ENCODE measurements around the gene SWT1. TPM values are rescaled to one million over a fixed set of nuclear protein-coding genes. Genes with fewer than 3 reads are reported as not detected.
"Not testable (repeated sequence)": the region's sequence is repeated elsewhere in the genome, so short reads cannot be mapped to it uniquely, and the experiment has no call there.

Gene SWT1
- total and polyA plus RNA-seq, 2 of the 4 experiments (the other 2 are of a cell fraction) = 0.82 to 2.7 TPM

- 0 out of 2 replicates have a peak, but pooled peaks cover 3% of the 10 kb centered on the region for H3K9me1 ChIP-seq (ENCODE audit: insufficient read depth, low read length)
- intact Hi-C loops (cut with micrococcal nuclease) (no loop called here), dilution Hi-C loops (cut with HindIII; ENCODE audit: low sequenced_read_pairs, unreplicated experiment) (no loop called here), in situ Hi-C loops (cut with MboI; ENCODE audit: low sequenced_read_pairs) (no loop called here)
- no peak overlapping the region for H2AK5ac ChIP-seq (ENCODE audit: low read depth, low read length)
- no TSS peak for BruUV-seq (replicated peaks)
- H3K56ac ChIP-seq (ENCODE audit: extremely low read depth, insufficient read depth, low read length) = no peak overlapping the region
- H4K8ac ChIP-seq (ENCODE audit: low read depth in 2 of 2, low read length in 2 of 2) = no peak overlapping the region
- H3K9ac ChIP-seq (ENCODE audit: low read depth, low read length) = no peak overlapping the region
- H3K9me3 ChIP-seq (ENCODE audit: control insufficient read depth, insufficient read depth, low read length) = no peaks in the 10 kb centered on the region
- no peaks in the 10 kb centered on the region for H3K27me3 ChIP-seq (ENCODE audit: control insufficient read depth, insufficient read depth, low read length)
- no peak overlapping the region for H3K4ac ChIP-seq (ENCODE audit: low read depth, low read length)
- H2AK9ac ChIP-seq (replicated peaks; ENCODE audit: low read depth, low read length, poor library complexity) = no peak overlapping the region
- H2BK15ac ChIP-seq (ENCODE audit: low read depth, low read length) = no peak overlapping the region
- H3K18ac ChIP-seq (ENCODE audit: low read depth, low read length) = no peak overlapping the region
- H2BK120ac ChIP-seq (ENCODE audit: low read depth, low read length) = no peak overlapping the region
- H3K4me2 ChIP-seq (ENCODE audit: low read depth, low read length) = no peak overlapping the region
- no peaks in the 10 kb centered on the region for H3K36me3 ChIP-seq (ENCODE audit: control insufficient read depth, insufficient read depth, low read length)
- ChIA-PET CTCF (no interaction called here), POLR2A (ENCODE audit: unreplicated experiment) (no interaction called here)
- WGBS, 2 experiments (ENCODE audit: extremely low coverage in 2 of 2, insufficient read length in 1 of 2) = 100% methylated on average over 2 of the region's 4 CpGs; no CpG with 5 or more reads in 1 of the 2 experiments
- no peak overlapping the region for H2AFZ ChIP-seq (replicated peaks; ENCODE audit: low read length, poor library complexity)
- no peak overlapping the region for H2BK20ac ChIP-seq (ENCODE audit: low read depth, low read length)
- H2BK5ac ChIP-seq (ENCODE audit: low read depth, low read length, poor library complexity, severe bottlenecking) = no peak overlapping the region
- no peak overlapping the region for H4K5ac ChIP-seq (ENCODE audit: low read depth, low read length)
- DNase-seq (no peak), ATAC-seq (ENCODE audit: low read depth) (no peak)
- no peak overlapping the region for H3K14ac ChIP-seq (replicated peaks; ENCODE audit: low read depth, low read length)
- H3K79me1 ChIP-seq (ENCODE audit: low read depth in 1 of 2, low read length in 2 of 2) = no peaks in the 10 kb centered on the region
- no peaks in the 10 kb centered on the region for H4K20me1 ChIP-seq (ENCODE audit: insufficient read depth, low read length)
- no peaks in the 10 kb centered on the region for H3K4me1 ChIP-seq (ENCODE audit: control insufficient read depth, insufficient read depth, low read length)
- H4K91ac ChIP-seq (ENCODE audit: insufficient read depth, low read depth, low read length) = no peak overlapping the region
- TF ChIP-seq MXI1 (IDR thresholded peaks at IDR 0.05; ENCODE audit: borderline replicate concordance, low read depth, low read length) (no peak), NFE2L2 (IDR thresholded peaks at IDR 0.05; ENCODE audit: low read depth, low read length) (no peak), USF2 (IDR thresholded peaks at IDR 0.05; ENCODE audit: low read depth, low read length) (no peak), BHLHE40 (IDR thresholded peaks at IDR 0.05; ENCODE audit: low read depth, low read length) (no peak), RCOR1 (IDR thresholded peaks at IDR 0.05; ENCODE audit: insufficient replicate concordance, low read length) (no peak), RAD21 (IDR thresholded peaks at IDR 0.05; ENCODE audit: low read length) (no peak)
- TF ChIP-seq, protein P1, sequence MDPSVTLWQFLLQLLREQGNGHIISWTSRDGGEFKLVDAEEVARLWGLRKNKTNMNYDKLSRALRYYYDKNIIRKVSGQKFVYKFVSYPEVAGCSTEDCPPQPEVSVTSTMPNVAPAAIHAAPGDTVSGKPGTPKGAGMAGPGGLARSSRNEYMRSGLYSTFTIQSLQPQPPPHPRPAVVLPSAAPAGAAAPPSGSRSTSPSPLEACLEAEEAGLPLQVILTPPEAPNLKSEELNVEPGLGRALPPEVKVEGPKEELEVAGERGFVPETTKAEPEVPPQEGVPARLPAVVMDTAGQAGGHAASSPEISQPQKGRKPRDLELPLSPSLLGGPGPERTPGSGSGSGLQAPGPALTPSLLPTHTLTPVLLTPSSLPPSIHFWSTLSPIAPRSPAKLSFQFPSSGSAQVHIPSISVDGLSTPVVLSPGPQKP (IDR thresholded peaks at IDR 0.05; ENCODE audit: borderline replicate concordance, low read depth, low read length) = no peak
- H3K23ac ChIP-seq (ENCODE audit: low read depth, low read length) = no peak overlapping the region
- no peak overlapping the region for H3K4me3 ChIP-seq (ENCODE audit: insufficient read depth, low read depth, low read length)
- no peak overlapping the region for H3K27ac ChIP-seq (ENCODE audit: insufficient read depth, low read length)
Observed at GRCh38 chr1:185250063-185250462, 93.1 kb downstream of the SWT1 start.

DNA sequence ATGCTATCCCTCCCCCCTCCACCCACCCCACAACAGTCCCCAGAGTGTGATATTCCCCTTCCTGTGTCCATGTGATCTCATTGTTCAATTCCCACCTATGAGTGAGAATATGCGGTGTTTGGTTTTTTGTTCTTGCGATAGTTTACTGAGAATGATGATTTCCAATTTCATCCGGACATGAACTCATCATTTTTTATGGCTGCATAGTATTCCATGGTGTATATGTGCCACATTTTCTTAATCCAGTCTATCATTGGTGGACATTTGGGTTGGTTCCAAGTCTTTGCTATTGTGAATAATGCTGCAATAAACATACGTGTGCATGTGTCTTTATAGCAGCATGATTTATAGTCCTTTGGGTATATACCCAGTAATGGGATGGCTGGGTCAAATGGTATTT is 95.0 kb downstream of the SWT1 start:
- H3K27ac ChIP-seq (ENCODE audit: insufficient read depth, low read length); H2AK5ac ChIP-seq (ENCODE audit: low read depth, low read length); H4K20me1 ChIP-seq (ENCODE audit: insufficient read depth, low read length); H3K4me2 ChIP-seq (ENCODE audit: low read depth, low read length); H3K9me1 ChIP-seq (ENCODE audit: insufficient read depth, low read length); dilution Hi-C loops (cut with HindIII; ENCODE audit: low sequenced_read_pairs, unreplicated experiment); H2BK120ac ChIP-seq (ENCODE audit: low read depth, low read length); H3K79me1 ChIP-seq (ENCODE audit: low read depth in 1 of 2, low read length in 2 of 2); H3K27me3 ChIP-seq (ENCODE audit: control insufficient read depth, insufficient read depth, low read length); H4K8ac ChIP-seq (ENCODE audit: low read depth in 2 of 2, low read length in 2 of 2); H3K9me3 ChIP-seq (ENCODE audit: control insufficient read depth, insufficient read depth, low read length); H2BK15ac ChIP-seq (ENCODE audit: low read depth, low read length); H3K18ac ChIP-seq (ENCODE audit: low read depth, low read length); in situ Hi-C loops (cut with MboI; ENCODE audit: low sequenced_read_pairs); H2AK9ac ChIP-seq (replicated peaks; ENCODE audit: low read depth, low read length, poor library complexity); H3K23ac ChIP-seq (ENCODE audit: low read depth, low read length); BruUV-seq (replicated peaks); H3K36me3 ChIP-seq (ENCODE audit: control insufficient read depth, insufficient read depth, low read length); POLR2A ChIA-PET (ENCODE audit: unreplicated experiment); ATAC-seq (ENCODE audit: low read depth); H3K56ac ChIP-seq (ENCODE audit: extremely low read depth, insufficient read depth, low read length); H3K4me3 ChIP-seq (ENCODE audit: insufficient read depth, low read depth, low read length); H2BK5ac ChIP-seq (ENCODE audit: low read depth, low read length, poor library complexity, severe bottlenecking); H2AFZ ChIP-seq (replicated peaks; ENCODE audit: low read length, poor library complexity); H3K14ac ChIP-seq (replicated peaks; ENCODE audit: low read depth, low read length); CTCF ChIA-PET; intact Hi-C loops (cut with micrococcal nuclease); H3K9ac ChIP-seq (ENCODE audit: low read depth, low read length); H4K5ac ChIP-seq (ENCODE audit: low read depth, low read length); H3K4me1 ChIP-seq (ENCODE audit: control insufficient read depth, insufficient read depth, low read length); H4K91ac ChIP-seq (ENCODE audit: insufficient read depth, low read depth, low read length); DNase-seq; H3K4ac ChIP-seq (ENCODE audit: low read depth, low read length); H2BK20ac ChIP-seq (ENCODE audit: low read depth, low read length): not testable (repeated sequence)
- WGBS, 2 experiments (ENCODE audit: extremely low coverage in 2 of 2, insufficient read length in 1 of 2) = no CpG with 5 or more reads among the region's 4 CpGs

Measured in IMR-90 (cell line).